Panc1 (cell line): ENCODE data around the gene VPS13A. TPM values are rescaled to one million over a fixed set of nuclear protein-coding genes. Genes with fewer than 3 reads are reported as not detected.
A peak's percentile ranks its signal among the peaks of the same experiment; 100 is the strongest.

Experiments
- ATAC-seq: fragments of 200-7000 bp; cut with Tn5 transposase; 2 replicates; pipeline ENCODE4 v1.9.1; 2020; ENCODE audit warnings: mild to moderate bottlenecking, moderate library complexity
- Bru-seq: library from RNA; stranded (reverse); fragments of 400-500 nt; gene quantifications from one replicate; lab custom pipeline; 2021; lab: Mats Ljungman, UMichigan
- BruChase-seq, 2 experiments: library from RNA; stranded (reverse); fragments of 400-500 nt; gene quantifications; one replicate each; lab custom pipeline; 2021; lab: Mats Ljungman, UMichigan
- BruUV-seq: library from RNA; stranded (reverse); fragments of 400-500 nt; replicated peaks from 2 replicates; lab custom pipeline; 2021; lab: Mats Ljungman, UMichigan
- CTCF ChIA-PET: fragments of 300-600 bp; sonication (Branson Sonifier 250); formaldehyde crosslinking; loops from one replicate; lab custom pipeline; 2022; ENCODE audit warnings: antibody characterized with exemption; lab: Charles Lee
- POLR2A ChIA-PET: fragments of 300-600 bp; sonication (Branson Sonifier 250); formaldehyde crosslinking; loops from one replicate; lab custom pipeline; 2022; ENCODE audit warnings: antibody characterized with exemption; lab: Charles Lee
- DNase-seq: peaks from one replicate; pipeline ENCODE4 v3.0.0-alpha.2; 2010; ENCODE audit warnings: low read depth, low spot score
- H3K27ac ChIP-seq: 2 replicates; pipeline ENCODE4 v1.5.1; 2011; ENCODE audit warnings: mild to moderate bottlenecking, low read length, inconsistent platforms
- H3K27me3 ChIP-seq: fragments of 200-500 bp; sonication (Bioruptor generic); 2 replicates; pipeline ENCODE4 v1.6.0; 2014; ENCODE audit warnings: low read length, inconsistent platforms; ENCODE audit not compliant: control insufficient read depth, insufficient read depth
- H3K36me3 ChIP-seq: fragments of 200-500 bp; sonication (Bioruptor generic); 2 replicates; pipeline ENCODE4 v1.5.1; 2014; ENCODE audit warnings: inconsistent platforms, mild to moderate bottlenecking, low read length, moderate library complexity; ENCODE audit not compliant: control insufficient read depth, insufficient read depth
- H3K4me1 ChIP-seq: 2 replicates; pipeline ENCODE4 v1.5.1; 2011; ENCODE audit warnings: inconsistent platforms, mild to moderate bottlenecking, low read length, moderate library complexity; ENCODE audit not compliant: control insufficient read depth, insufficient read depth
- H3K4me3 ChIP-seq, 2 experiments: 2 replicates each; pipeline ENCODE4 v1.5.1; 2011 to 2012; ENCODE audit warnings: low read depth in 2 of 2, low read length in 2 of 2, mild to moderate bottlenecking in 2 of 2, inconsistent platforms in 1 of 2, moderate library complexity in 1 of 2
- H3K9me3 ChIP-seq: fragments of 200-500 bp; sonication (Bioruptor generic); 2 replicates; pipeline ENCODE4 v1.5.1; 2014; ENCODE audit warnings: low read depth, mild to moderate bottlenecking, inconsistent platforms, low read length, moderate library complexity; ENCODE audit not compliant: control insufficient read depth, insufficient read depth
- POLR2AphosphoS5 ChIP-seq: IDR thresholded peaks from 2 replicates; pipeline ENCODE4 v1.6.1; 2012; ENCODE audit warnings: mild to moderate bottlenecking, low read depth, low read length, moderate library complexity
- SIN3A ChIP-seq: IDR thresholded peaks from 2 replicates; pipeline ENCODE4 v1.6.1; 2012; ENCODE audit warnings: low read depth, mild to moderate bottlenecking, low read length, moderate library complexity, borderline replicate concordance; ENCODE audit not compliant: insufficient read depth
- TCF7L2 ChIP-seq: IDR thresholded peaks from 2 replicates; pipeline ENCODE4 v1.6.1; 2011; ENCODE audit warnings: mild to moderate bottlenecking, low read depth, low read length, inconsistent platforms
- in situ Hi-C: cut with HindIII; loops from 2 replicates; pipeline ENCODE4 v1.10.0; 2016; ENCODE audit warnings: low sequenced_read_pairs, low pct_unique_long_range_greater_than_20kb
- intact Hi-C: fragments of 100-400 bp; cut with micrococcal nuclease; formaldehyde crosslinking; loops from one replicate; pipeline ENCODE4 v1.10.0; 2022; ENCODE audit not compliant: unreplicated experiment
- long read RNA-seq: library from polyadenylated mRNA; unstranded; transcript quantifications from one replicate; pipeline ENCODE4 v2.0.0, GENCODE V29; 2021; ENCODE audit not compliant: unreplicated experiment
- polyA plus RNA-seq: library from polyadenylated mRNA; unstranded; fragments of >200 nt; gene quantifications from one replicate; pipeline ENCODE4 v1.2.1, GENCODE V29; 2012; ENCODE audit warnings: missing spikeins; ENCODE audit not compliant: insufficient read length
- total RNA-seq: library from RNA; stranded (reverse); gene quantifications from one replicate; pipeline ENCODE4 v1.2.1, GENCODE V29; 2021; ENCODE audit not compliant: unreplicated experiment
- TF ChIP-seq, protein P1 (sequence below): fragments of 450-650 bp; IDR thresholded peaks from 2 replicates; pipeline ENCODE4 v1.5.1; 2017; ENCODE audit warnings: mild to moderate bottlenecking
- TF ChIP-seq, protein P2 (sequence below), 2 experiments: IDR thresholded peaks; 2 replicates each; pipeline ENCODE4 v1.6.1; 2011 to 2012; ENCODE audit warnings: low read depth in 2 of 2, control low read depth in 1 of 2, low read length in 1 of 2, mild to moderate bottlenecking in 1 of 2, moderate library complexity in 1 of 2; ENCODE audit not compliant: insufficient read depth in 1 of 2

The VPS13A gene
- total RNA-seq (26.1 TPM), Bru-seq, nascent RNA (percentile 76 among the genes with signal in this experiment), BruChase-seq, experiment 1, labeled RNA remaining after a 2-hour chase (percentile 73 among the genes with signal in this experiment), BruChase-seq, experiment 2, labeled RNA remaining after a 6-hour chase (percentile 76 among the genes with signal in this experiment)
- polyA plus RNA-seq, result 8.0 TPM
- long read RNA-seq, partial matches to known transcripts, result 1 of 4 reads
- long read RNA-seq, other reads (novel, unspliced or antisense), result 3 of 4 reads

DNA sequence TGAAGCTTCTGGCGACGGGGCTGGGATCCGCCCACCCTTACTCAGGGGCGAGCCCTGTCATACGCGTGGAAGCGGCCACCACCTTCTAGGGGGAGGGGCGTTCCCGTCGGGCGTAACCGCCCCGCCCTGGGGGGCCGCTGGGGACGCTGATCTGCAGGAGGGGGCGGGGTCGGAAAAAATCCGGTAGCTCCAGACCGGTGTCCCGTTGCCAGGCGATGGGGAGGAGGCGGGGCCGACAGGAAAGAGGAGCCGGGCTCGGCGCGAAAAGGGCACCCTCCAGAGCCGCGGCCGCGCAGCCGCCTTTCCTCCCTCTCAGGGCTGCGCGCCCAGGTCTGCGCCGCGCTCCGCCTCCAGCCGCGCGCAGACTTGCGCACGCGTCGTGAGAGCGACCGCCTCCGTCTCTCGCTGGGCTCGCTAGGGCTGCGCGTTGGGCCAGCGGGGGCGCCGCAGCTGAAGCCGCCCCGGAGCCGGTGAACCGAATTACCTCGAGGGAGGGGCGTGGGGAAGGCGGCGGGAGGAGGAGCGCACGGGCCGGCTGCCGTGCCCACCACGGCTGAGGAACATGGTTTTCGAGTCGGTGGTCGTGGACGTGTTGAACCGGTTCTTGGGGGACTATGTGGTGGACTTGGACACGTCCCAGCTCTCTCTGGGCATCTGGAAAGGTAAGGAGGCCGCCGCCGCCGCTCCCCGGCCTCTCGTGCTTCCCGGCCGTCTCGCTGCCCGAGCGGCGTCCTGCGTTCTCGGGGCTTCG is at the start of gene VPS13A:
Gene VPS13A, plus strand, starts transcription at position 392 of the 751 bp plus-strand sequence. Its CDS starts 171 bp downstream, at position 563.
- Histone ChIP-seq H3K4me3 (peak within 1 kb of the TSS; percentile 79 to 80), H3K36me3 (peaks cover 3% of the 10 kb centered on the region; the same call in 1 of the 2 replicates), H3K4me1 (no peaks in the 10 kb centered on the region; the same call in 1 of the 2 replicates), H3K27me3 (no peaks in the 10 kb centered on the region), H3K27ac (peak within 1 kb of the TSS; percentile 80), H3K9me3 (no peaks in the 10 kb centered on the region)
- DNase-seq, result no peak
- POLR2A ChIA-PET, result no interaction called here
- in situ Hi-C loops, result no loop called here
- BruUV-seq, result no TSS peak
- CTCF ChIA-PET, result interaction anchor here (1.0 kb wide), 1 partner anchor 10 kb away, joined by 3 read pairs; no protein-coding TSS in a partner anchor
- ATAC-seq, result peak; percentile 96
- intact Hi-C loops, result no loop called here
- TF ChIP-seq, protein P1, sequence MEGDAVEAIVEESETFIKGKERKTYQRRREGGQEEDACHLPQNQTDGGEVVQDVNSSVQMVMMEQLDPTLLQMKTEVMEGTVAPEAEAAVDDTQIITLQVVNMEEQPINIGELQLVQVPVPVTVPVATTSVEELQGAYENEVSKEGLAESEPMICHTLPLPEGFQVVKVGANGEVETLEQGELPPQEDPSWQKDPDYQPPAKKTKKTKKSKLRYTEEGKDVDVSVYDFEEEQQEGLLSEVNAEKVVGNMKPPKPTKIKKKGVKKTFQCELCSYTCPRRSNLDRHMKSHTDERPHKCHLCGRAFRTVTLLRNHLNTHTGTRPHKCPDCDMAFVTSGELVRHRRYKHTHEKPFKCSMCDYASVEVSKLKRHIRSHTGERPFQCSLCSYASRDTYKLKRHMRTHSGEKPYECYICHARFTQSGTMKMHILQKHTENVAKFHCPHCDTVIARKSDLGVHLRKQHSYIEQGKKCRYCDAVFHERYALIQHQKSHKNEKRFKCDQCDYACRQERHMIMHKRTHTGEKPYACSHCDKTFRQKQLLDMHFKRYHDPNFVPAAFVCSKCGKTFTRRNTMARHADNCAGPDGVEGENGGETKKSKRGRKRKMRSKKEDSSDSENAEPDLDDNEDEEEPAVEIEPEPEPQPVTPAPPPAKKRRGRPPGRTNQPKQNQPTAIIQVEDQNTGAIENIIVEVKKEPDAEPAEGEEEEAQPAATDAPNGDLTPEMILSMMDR, result peak; percentile 54
- TF ChIP-seq POLR2AphosphoS5, result peak; percentile 52; the same call in 1 of the 2 replicates
- TF ChIP-seq, protein P2, sequence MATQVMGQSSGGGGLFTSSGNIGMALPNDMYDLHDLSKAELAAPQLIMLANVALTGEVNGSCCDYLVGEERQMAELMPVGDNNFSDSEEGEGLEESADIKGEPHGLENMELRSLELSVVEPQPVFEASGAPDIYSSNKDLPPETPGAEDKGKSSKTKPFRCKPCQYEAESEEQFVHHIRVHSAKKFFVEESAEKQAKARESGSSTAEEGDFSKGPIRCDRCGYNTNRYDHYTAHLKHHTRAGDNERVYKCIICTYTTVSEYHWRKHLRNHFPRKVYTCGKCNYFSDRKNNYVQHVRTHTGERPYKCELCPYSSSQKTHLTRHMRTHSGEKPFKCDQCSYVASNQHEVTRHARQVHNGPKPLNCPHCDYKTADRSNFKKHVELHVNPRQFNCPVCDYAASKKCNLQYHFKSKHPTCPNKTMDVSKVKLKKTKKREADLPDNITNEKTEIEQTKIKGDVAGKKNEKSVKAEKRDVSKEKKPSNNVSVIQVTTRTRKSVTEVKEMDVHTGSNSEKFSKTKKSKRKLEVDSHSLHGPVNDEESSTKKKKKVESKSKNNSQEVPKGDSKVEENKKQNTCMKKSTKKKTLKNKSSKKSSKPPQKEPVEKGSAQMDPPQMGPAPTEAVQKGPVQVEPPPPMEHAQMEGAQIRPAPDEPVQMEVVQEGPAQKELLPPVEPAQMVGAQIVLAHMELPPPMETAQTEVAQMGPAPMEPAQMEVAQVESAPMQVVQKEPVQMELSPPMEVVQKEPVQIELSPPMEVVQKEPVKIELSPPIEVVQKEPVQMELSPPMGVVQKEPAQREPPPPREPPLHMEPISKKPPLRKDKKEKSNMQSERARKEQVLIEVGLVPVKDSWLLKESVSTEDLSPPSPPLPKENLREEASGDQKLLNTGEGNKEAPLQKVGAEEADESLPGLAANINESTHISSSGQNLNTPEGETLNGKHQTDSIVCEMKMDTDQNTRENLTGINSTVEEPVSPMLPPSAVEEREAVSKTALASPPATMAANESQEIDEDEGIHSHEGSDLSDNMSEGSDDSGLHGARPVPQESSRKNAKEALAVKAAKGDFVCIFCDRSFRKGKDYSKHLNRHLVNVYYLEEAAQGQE (IDR thresholded peaks at IDR 0.05; ENCODE audit: insufficient read depth in 1 of 2, low read depth in 2 of 2, low read length in 1 of 2), result 0 out of 4 replicates have a peak, but pooled peaks of 1 of the 2 experiments have one; percentile 46
- no peak for TF ChIP-seq TCF7L2

GRCh38 chr9:77128125-77128789 is 49.1 kb upstream of the VPS13A start:
- intact Hi-C loops, result no loop called here
- in situ Hi-C loops, result no loop called here
- Histone ChIP-seq H3K4me3 (no peak overlapping the region), H3K4me1 (no peaks in the 10 kb centered on the region), H3K9me3 (no peaks in the 10 kb centered on the region), H3K27me3 (no peaks in the 10 kb centered on the region), H3K36me3 (no peaks in the 10 kb centered on the region), H3K27ac (no peak overlapping the region)
- no TSS peak for BruUV-seq
- TF ChIP-seq, protein P1, result no peak
- TF ChIP-seq SIN3A, result no peak
- TF ChIP-seq, protein P2 (IDR thresholded peaks at IDR 0.05; ENCODE audit: insufficient read depth in 1 of 2, low read depth in 2 of 2, low read length in 1 of 2), result no peak
- no peak for TF ChIP-seq TCF7L2
- TF ChIP-seq POLR2AphosphoS5, result no peak
- DNase-seq (no peak), ATAC-seq (no peak)
- CTCF ChIA-PET, result no interaction called here
- POLR2A ChIA-PET, result no interaction called here
